ENCODE data around the gene NLRP1.

DNA sequence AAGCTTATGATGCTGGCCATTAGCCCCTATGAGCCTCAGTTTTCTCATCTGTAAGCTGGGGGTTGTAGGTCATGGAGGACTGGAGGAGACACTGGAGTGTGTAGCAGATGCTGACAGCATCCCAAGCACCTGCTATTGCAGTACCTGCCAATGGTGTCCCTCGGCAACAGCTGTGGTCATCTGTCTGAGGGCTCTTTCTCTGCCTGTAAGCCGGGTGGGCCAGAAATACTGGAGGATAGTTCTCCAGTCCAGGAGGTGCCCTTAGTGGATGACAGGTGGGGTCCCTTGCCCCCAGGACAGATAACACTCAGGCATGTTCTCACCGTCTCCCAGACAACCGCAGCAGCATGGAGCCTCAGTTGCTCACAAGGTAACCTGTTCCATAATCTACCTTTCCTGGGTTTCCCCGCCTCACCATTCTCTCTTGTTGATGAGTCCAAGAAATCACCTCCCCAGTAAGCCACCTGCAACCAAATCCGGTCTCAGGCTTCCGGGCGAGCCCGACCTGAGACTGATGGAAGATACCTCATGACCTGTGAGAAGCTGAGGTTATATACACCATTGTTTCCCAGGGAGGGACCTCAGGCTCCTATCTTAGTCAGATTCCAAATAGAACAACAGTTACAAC is 23.8 kb downstream of the NLRP1 start:
- TF ChIP-seq, protein P1, sequence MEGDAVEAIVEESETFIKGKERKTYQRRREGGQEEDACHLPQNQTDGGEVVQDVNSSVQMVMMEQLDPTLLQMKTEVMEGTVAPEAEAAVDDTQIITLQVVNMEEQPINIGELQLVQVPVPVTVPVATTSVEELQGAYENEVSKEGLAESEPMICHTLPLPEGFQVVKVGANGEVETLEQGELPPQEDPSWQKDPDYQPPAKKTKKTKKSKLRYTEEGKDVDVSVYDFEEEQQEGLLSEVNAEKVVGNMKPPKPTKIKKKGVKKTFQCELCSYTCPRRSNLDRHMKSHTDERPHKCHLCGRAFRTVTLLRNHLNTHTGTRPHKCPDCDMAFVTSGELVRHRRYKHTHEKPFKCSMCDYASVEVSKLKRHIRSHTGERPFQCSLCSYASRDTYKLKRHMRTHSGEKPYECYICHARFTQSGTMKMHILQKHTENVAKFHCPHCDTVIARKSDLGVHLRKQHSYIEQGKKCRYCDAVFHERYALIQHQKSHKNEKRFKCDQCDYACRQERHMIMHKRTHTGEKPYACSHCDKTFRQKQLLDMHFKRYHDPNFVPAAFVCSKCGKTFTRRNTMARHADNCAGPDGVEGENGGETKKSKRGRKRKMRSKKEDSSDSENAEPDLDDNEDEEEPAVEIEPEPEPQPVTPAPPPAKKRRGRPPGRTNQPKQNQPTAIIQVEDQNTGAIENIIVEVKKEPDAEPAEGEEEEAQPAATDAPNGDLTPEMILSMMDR (IDR thresholded peaks at IDR 0.05; ENCODE audit: insufficient read depth, low read depth, low read length), result no peak
- no peak for TF ChIP-seq EZH2 (IDR thresholded peaks at IDR 0.05; ENCODE audit: insufficient read depth, low read length)

Data from astrocyte (in vitro differentiated cells and primary cell).